HCT116 (cell line): Measurements from ENCODE around the gene LRRN4CL.
"Not testable (repeated sequence)": the region's sequence is repeated elsewhere in the genome, so short reads cannot be mapped to it uniquely, and the experiment has no call there.

Experiments
- CTCF ChIP-seq, 3 experiments: fragments of 200-600 bp in 1 of 3; sonication (generic) in 1 of 3; IDR thresholded peaks in 2 of 3; conservative IDR thresholded peaks in 1 of 3; 2 replicates each; pipeline ENCODE4 v1.5.1; 2012 to 2017; ENCODE audit warnings: low read depth in 2 of 3, low read length in 2 of 3, antibody characterized with exemption in 1 of 3, borderline replicate concordance in 1 of 3, control low read depth in 1 of 3, mild to moderate bottlenecking in 1 of 3, mixed read lengths in 1 of 3, mixed run types in 1 of 3, moderate library complexity in 1 of 3; ENCODE audit not compliant: insufficient read depth in 1 of 3
- EZH2phosphoT487 ChIP-seq: fragments of 200-600 bp; IDR thresholded peaks from 2 replicates; pipeline ENCODE4 v1.6.1; 2018; ENCODE audit warnings: antibody characterized with exemption, borderline replicate concordance
- POLR2AphosphoS5 ChIP-seq: IDR thresholded peaks from 2 replicates; pipeline ENCODE4 v1.6.1; 2011; ENCODE audit warnings: mild to moderate bottlenecking, low read depth, low read length, moderate library complexity
- RAD21 ChIP-seq: IDR thresholded peaks from 2 replicates; pipeline ENCODE4 v1.6.1; 2012; ENCODE audit warnings: low read depth, mild to moderate bottlenecking
- TCF7L2 ChIP-seq: IDR thresholded peaks from 2 replicates; pipeline ENCODE4 v1.7.0; 2011; ENCODE audit warnings: borderline replicate concordance, inconsistent platforms; ENCODE audit not compliant: insufficient read depth, insufficient read length; ENCODE audit errors: extremely low read depth
- YY1 ChIP-seq: IDR thresholded peaks from 2 replicates; pipeline ENCODE4 v1.6.1; 2011; ENCODE audit warnings: low read length, low read depth, moderate library complexity, mild to moderate bottlenecking; ENCODE audit not compliant: insufficient replicate concordance; ENCODE audit errors: extremely low read depth

- not testable (repeated sequence) for TF ChIP-seq POLR2AphosphoS5; RAD21; CTCF (IDR thresholded peaks at IDR 0.05 in 2 of 3, conservative IDR thresholded peaks at IDR 0.05 in 1 of 3; ENCODE audit: borderline replicate concordance in 1 of 3, insufficient read depth in 1 of 3, low read depth in 2 of 3, low read length in 2 of 3); EZH2phosphoT487; TCF7L2; YY1
Observed at GRCh38 chr11:62730076-62730475, 40.7 kb upstream of the LRRN4CL start.
